SKM-1 (cell line): ENCODE results near the gene DOCK1.

Experiments
- DNase-seq: peaks from one replicate; lab custom pipeline; 2025; ENCODE audit not compliant: unreplicated experiment; lab: John Stamatoyannopoulos, UW

Gene DOCK1

DNA sequence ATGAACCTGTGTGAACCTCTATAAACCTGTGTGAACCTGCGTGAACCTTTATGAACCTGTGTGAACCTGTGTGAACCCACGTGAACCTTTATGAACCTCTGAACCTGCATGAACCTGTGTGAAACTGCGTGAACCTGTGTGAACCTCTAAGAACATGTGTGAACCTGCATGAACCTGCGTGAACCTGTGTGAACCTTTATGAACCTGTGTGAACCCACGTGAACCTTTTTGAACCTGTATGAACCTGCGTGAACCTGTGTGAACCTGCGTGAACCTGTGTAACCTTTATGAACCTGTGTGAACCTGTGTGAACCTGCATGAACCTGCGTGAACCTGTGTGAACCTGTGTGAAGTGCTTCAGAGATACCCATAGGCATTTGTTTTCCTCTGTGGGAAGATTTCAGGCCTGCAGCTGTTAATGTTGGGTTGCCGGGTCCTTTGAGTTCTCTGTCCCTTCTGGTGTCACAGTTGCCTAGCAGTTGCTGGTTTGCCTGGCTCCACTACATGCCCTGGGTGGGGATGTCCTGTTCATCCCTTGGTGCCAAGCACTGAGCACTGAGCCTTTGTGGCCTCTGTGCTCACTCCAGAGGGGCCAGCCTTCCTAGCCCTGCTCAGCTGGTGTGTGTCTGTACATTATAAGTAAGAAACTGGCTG lies 97.9 kb downstream of the DOCK1 start:
- no peak for DNase-seq

DNA sequence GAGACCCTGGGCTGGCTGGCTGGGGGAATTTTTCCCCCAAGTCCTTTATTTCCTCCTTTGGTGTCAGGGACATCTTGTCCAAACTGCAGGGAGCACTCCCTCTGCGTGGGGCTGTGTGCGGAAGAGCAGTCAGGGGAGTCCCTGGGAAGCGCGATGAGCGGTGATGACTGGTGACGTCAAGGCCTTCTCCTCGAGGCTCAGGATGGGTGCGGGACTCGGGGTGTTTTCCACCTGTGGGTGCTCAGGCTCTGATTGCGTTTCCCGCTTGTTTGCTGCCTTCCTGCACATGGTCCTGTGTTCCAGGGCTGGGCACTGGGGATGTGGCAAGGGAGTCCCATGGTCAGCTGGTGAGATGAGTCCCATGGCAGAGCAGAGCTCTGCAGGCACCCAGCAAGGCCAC lies 101.2 kb downstream of the DOCK1 start:
- no peak for DNase-seq

DNA sequence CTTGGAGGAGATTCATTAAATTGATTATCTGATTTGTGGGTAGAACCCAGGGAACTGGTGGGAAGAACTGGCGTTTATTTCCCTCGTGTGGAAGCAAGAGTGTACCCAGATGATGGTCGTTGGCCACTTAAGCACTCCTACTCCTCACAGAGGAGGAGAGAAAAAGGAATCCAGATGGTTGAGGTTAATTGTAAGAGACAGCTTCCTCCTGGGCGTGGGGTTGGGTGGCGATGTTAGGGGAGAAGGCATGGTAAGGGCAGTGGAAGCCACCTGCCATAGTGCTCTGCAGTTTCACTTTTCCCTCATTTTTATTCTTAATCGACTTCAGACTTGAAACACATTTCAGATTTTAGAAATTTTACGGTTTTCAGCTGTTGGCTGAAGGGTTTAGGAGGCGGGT lies 104.1 kb downstream of the DOCK1 start:
- no peak for DNase-seq

DNA sequence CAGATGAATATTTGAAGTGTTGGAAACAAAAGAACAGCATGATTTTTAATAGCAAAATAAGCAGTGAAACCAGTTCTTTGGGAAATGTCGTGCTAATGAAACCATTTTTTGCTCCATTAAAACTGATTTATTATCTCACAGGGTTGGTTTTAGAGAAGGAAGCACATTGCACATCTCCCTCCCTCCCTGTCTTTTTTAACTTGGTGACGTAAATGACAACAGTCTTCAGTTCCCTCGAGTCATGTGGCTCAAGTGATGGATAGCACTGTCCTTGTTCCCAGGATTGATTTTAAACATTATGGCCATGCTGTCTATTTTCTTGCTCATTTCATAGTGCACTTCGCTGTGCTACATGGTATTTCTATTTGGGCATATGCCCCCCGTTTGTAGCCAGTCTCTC lies 105.9 kb downstream of the DOCK1 start:
- no peak for DNase-seq

DNA sequence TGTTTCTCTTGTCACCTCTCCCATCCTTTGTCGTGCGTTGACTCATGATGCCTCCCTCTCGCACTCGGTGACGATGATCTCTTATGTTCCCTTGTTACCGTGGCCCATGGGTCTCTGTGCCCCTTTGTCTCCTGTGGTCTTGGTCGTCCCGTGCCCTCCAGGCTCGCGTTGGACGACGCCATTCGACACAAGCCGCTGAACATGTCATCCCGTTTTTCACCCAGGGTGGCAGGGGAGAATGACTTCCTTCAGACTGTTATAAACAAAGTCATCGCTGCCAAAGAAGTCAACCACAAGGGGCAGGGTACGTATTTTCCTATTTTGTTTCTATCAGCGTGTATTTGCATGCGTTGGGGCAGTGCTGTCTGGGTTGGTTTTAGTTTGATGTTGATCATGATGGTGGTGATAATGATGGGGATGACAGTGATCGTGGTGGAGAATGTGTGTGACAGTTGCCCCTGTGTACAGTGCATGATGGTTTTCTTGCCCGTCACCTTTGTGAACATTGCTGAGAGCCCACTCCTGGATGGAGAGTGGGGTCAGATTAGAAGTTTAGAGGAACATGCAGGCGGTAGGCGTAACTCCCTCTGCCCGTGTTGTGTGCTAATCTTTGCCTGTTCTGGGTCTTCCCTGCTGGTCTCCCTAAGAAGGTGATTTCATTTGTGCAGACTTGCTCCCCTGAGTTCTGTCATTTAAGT lies 107.0 kb downstream of the DOCK1 start:
- DNase-seq = no peak

DNA sequence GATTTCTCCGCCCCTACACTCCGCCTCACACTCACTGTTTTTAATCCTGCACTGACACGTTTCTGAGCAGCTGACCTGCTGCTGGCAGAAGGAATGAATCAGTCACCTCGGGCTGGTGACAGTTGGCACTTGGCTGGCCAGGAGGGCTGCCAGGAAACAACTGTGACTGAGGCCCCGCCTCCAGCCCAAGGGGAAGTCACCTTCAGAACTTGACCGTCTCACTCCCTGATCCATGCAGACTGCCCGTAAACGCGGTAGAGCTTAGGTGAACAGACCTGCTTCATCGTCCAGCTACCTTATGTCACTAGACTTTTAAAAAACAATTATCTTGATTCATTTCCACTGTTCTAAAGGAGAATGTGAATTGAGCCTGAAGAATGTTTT lies 107.5 kb downstream of the DOCK1 start:
- no peak for DNase-seq

DNA sequence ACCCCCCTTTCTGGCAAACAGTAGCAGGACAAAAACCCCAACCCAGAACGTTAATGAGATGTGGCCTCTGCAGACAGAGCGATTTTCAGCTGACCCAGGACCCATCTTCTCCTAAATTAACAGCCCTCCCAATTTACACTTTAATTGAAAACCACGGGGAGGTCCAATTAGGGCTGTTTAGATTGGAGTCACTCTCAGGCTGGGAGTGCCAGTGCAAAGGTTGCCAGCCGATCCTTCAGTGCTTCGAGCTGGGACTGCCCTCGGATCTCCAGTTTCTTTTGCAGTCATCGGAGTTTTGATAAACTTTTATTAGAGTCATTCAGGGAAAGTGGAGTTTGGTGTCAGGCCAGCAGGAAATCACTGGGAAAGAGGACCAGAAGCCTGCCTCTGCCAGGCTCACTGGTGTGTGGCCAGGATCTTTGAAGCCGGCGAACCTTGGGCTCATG lies 108.0 kb downstream of the DOCK1 start:
- no peak for DNase-seq

DNA sequence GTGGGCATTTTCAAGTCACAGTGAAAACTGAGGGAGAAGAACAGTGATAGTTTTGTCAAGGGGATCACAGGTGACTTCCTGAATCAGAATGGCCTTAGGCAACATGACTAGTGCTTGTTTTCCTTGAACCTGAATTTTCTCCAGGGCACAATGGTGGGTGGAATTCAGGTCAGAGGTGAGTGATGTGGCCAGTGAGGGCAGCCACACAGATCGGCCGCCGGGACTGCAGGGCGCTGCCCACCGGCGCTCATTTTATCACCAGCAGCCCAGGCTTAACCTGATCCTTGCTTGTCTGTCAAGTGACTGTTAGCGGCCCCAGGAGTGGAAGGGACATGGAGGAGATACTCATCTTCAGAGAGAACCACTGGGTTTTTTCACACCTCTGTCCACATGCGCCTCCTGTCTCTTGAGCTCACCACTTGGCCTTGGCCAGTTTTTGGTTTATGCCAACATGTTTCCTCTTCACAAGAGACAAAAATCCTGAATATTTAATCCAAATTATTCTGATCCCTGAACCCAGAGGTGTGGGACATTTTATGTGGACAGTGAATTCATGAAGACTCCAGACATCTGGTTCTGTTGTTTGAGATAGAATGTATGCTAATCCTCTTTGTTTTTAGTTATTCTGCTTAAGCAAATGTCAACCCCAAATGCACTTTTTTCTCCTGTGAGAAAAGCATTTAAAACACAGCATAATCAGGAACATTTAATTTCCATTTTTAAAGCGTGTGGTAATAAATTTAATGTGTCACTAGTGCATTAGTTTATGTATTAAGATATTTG lies 108.7 kb downstream of the DOCK1 start:
- DNase-seq = no peak

DNA sequence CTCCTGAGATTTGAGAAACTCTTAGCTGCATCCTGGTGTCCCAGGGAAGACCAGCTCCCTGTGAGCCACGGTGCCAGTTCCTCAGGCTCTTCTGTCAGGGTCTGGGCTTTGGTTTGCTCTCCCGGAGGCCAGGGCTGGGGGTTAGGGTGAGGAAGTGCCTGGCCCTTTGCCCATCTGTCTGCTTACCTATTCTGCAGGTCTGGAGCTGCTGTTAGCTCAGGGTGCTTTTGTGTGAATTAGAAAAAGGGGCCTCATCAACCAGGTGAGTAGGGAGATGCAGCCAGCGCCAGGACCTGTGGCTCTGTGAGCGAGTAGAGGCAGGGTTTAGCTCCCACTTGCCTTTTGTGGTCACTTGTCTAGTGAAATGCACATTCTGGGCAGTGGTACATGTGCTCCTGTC lies 109.4 kb downstream of the DOCK1 start:
- no peak for DNase-seq

DNA sequence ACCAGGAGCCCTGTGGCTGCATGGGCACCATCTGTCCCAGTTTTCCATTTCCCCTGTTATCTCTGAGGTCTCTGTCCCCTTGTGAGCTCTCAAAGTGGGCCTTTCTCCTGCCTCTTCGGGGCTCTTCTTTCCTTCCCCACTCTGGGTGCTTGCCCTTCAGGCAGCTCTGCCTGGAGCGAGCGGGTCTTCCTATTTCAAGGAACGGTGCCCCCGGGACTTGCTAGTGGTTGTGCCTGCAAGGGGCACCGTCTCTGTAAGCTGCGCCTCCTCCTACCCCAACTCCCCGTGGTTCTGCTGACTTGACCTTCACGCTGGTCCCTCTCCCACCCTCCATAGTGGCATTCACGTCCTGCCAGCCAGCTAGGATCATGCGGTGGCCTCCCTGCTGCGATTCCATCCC lies 110.1 kb downstream of the DOCK1 start:
- DNase-seq = no peak

DNA sequence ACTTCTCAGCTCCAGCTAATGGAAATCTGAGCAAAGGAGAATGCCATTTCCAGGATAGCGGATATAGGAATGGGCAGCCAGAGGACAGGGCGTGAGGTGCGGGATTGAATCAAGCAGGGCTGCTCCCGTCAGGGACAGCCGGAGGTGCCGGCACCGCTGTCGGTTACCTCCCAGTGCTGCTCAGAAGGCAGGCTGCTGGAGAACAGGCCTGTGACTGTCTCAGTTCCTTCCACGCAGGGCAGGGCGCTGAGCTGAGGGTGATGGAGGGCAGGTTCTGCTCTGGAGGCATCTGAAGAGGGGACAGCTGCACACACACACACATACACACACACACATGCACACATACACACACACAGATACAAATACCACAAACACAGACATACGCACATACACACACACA lies 111.1 kb downstream of the DOCK1 start:
- DNase-seq = no peak

DNA sequence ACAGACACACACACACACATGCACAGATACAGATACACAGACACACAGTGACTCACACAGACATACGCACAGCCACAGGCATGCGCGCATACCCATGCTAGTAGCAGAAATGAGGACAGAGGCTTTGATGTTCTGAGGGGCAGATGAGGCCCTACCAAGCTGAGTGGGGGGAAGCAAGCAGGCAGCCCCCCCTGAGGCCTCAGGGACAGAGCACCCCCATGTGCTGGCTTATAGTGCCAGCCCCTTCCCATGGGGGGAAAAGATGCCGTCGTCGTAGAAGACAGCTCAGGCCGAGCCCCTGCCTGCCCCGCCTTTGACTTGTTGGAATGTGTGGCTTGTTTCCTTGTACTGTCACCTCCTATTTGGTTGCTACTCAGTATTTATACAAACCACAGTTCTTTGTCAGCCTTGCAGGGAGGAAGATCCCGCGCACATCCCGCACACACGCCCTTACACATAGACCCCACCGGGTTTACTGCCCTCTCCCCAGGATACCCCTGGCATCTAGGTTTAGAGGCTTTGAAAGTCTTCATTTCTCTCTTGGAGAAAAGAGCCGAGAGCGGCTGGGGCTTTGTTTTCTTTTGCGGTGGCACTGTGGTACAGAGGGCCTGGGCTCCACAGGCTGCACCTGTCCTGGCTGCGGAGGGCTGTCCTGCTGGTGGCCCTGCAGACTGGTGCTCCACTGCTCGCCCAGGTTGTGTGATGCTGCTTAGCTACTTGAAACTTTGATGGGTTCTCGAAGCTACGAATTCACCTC lies 112.5 kb downstream of the DOCK1 start:
- no peak for DNase-seq

DNA sequence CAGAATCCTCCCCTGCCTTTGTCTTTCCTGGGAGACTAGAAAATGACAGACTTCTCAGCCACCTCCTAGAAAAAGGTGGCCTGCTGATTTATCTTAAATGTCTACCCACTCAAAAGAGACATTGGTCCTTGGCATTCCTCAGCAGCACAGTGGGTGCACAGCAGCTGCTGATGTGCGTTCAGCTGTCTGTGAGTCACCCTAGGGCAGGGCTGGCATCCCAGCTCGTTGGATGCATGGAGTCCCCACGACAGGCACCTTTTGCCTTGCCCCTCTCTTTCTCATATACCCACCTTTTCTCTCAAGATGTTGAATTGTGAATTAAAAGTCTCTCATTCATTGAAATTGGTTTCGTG lies 113.0 kb downstream of the DOCK1 start:
- no peak for DNase-seq

DNA sequence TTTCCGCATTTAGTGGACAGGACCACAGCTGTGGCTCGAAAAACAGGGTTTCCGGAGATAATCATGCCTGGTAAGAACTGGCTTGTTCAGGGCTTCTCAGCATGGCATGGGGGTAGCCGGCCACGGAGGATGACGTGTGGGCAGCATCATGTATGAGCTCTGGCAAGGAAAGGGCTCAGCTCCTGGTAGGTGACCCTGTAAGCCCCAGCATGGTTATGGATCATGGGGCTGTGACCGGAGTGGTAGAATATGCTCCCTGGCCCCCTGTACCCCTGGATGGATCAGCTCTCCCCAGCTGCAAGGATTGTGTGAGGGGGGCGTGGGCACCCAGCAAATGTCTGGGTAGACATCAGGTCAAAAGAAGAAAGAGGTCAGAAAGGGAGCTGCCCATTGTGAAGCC lies 113.5 kb downstream of the DOCK1 start:
- no peak for DNase-seq

DNA sequence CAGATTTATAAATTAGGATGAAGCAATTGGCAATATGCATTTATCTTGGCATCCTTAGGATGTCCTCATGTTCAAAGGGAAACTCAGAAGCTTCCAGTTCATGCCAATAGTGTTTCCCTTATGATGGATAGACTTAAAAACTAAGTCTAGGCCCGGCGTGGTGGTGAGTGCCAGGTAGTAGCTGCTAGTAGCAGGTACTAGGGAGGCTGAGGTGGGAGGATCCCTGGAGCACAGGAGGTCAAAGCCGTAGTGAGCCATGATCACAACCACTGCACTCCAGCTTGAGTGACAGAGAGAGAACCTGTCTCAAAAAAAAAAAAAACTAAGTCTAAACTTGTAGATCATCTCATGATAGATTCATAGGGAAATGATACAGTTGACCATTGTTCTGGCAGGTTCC lies 115.0 kb downstream of the DOCK1 start:
- DNase-seq = no peak

DNA sequence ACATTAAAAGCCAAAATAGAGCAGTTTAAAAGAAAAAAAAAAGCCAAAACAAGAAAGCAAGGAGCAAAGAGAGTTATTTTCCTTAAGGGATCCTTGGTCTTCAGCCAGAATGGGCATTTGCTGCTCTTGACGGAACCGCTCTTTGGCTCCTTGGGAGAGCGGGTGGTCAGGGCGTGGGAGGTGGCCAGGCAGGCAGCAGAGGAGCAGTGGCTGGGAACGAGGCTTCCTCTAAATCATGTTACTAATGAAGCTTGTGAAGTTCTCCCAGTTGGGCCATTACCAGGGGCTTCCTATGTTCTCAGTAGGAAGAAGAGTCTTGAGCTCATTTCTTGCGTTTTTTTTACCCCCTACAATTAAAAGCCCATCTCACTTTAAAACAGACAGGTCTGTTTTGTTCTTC lies 116.6 kb downstream of the DOCK1 start:
- DNase-seq = no peak

DNA sequence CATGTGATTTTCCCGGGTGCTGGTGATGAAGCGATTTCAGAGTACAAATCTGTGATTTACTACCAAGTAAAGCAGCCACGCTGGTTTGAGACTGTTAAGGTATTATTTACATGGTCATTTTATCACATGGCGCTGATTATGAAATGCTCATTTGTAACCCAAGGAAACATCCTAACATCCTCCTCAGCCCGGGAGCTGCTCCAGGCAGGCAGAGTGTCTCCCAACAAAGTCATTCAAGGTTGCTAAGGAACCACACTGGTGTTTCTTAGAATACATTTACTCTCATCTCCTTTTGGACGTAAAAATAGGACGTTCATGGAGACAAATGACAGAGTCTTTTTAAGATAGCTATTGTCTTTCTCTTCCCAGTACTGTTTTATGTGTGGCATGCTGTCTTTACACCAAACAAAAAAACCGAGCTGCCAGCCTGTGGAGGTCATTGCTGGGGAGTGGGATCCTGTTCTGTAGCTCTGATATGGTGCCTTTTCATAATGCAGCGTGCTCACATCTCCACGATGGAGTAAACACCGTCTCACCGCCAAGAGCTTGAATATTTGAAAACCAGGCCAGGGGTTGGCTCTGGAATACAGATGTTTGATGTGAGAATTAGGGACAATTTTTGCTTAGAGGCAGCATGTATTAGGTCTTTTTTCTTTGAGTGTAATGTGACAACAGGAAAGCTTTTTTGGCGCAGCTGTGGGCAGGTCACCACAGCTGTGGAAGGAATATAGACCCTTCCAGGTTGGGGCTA lies 119.6 kb downstream of the DOCK1 start:
- DNase-seq = no peak

DNA sequence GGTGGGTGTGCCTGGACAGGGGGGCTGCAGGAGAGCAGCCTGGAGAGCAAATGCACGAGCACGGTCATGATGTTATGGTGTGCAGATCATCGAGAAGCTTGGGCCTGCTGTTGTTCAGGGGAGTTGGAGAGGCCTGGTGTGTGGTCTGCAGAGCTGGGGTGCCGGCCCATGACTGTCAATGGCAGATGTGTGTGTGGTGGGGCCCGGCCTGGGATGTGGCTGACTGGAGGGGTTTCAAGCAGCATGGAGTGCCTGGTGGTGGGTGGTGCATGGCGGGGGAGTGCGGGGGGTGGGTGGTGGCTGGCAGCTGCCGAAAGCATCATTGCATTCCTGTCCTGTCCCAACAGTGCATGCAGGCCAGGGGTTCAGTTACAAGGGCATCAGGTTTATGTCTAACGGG lies 122.6 kb downstream of the DOCK1 start:
- no peak for DNase-seq

DNA sequence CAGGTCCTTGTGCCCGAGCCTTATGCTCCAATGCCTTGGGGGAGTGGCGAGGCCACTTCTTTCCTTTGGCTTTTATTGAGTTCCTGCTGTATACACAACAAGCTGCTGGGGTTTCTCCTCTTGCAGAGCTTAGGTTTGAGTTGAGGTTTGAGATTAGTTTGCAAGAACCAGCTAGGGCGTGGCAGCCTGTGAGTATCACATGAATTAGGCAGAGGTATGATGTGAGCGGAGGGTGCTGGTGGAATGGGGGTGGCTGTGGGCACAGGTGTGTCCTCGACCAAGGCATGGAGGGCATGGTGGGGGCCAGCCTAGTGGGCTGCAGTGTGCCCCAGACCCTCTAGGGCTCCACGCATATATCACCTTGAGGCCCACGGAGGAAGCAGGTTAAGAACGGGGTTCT lies 123.3 kb downstream of the DOCK1 start:
- DNase-seq = no peak

DNA sequence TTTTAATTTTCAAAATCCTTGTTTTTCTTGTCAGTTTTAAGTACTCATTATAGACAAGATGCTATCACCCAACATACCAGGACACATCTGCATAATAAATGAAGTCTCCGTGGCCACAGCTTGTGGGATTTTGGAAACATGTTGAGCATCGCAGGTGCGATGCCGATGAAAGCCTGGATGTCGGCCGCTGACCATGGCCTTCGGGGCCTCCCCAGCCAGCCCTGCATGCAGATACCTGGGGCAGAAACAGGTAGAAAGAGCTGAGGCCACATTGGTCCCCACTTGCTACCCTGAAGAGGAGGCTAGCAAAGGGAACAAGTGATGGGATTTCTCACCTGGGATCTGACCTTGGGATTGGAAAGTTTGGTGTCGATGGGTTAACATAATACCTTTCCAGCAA lies 123.8 kb downstream of the DOCK1 start:
- no peak for DNase-seq
